OCI-LY3 (cell line): Measurements from ENCODE around the gene ARHGEF25.

ENCODE experiments used
- EZH2phosphoT487 ChIP-seq: fragments of 200-600 bp; shearing (Covaris generic); IDR thresholded peaks from 2 replicates; pipeline ENCODE4 v1.6.1; 2018; ENCODE audit warnings: antibody characterized with exemption, mixed run types, low read depth
- TF ChIP-seq, protein P1 (sequence below): fragments of 200-600, 300-600 bp; sonication (generic); IDR thresholded peaks from 2 replicates; pipeline ENCODE4 v1.5.1; 2014; ENCODE audit warnings: antibody characterized with exemption, low read length, low read depth

- TF ChIP-seq, protein P1, sequence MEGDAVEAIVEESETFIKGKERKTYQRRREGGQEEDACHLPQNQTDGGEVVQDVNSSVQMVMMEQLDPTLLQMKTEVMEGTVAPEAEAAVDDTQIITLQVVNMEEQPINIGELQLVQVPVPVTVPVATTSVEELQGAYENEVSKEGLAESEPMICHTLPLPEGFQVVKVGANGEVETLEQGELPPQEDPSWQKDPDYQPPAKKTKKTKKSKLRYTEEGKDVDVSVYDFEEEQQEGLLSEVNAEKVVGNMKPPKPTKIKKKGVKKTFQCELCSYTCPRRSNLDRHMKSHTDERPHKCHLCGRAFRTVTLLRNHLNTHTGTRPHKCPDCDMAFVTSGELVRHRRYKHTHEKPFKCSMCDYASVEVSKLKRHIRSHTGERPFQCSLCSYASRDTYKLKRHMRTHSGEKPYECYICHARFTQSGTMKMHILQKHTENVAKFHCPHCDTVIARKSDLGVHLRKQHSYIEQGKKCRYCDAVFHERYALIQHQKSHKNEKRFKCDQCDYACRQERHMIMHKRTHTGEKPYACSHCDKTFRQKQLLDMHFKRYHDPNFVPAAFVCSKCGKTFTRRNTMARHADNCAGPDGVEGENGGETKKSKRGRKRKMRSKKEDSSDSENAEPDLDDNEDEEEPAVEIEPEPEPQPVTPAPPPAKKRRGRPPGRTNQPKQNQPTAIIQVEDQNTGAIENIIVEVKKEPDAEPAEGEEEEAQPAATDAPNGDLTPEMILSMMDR = no peak
- TF ChIP-seq EZH2phosphoT487 = no peak
Measured at GRCh38 chr12:57613427-57614109, 2.3 kb downstream of the ARHGEF25 start.
